MM.1S (cell line): Measurements from ENCODE around the gene DHRSX.

Experiments
- DNase-seq: peaks from one replicate; pipeline ENCODE4 v3.0.0-alpha.2; 2015
- H2AFZ ChIP-seq: fragments of 300-600 bp; sonication (generic); 2 replicates; pipeline ENCODE4 v1.6.0; 2016; ENCODE audit warnings: antibody characterized with exemption, low read length
- H3F3A ChIP-seq: fragments of 300-600 bp; sonication (generic); 2 replicates; pipeline ENCODE4 v1.6.1; 2016; ENCODE audit warnings: mild to moderate bottlenecking, antibody characterized with exemption, low read length, moderate library complexity, mixed read lengths; ENCODE audit not compliant: insufficient read depth
- H3K27ac ChIP-seq: fragments of 300-600 bp; sonication (generic); 2 replicates; pipeline ENCODE4 v1.5.1; 2016; ENCODE audit warnings: mild to moderate bottlenecking, low read length
- H3K27me3 ChIP-seq: fragments of 300-600 bp; sonication (generic); replicated peaks from 2 replicates; pipeline ENCODE4 v1.6.0; 2016; ENCODE audit warnings: low read length; ENCODE audit not compliant: insufficient read depth
- H3K36me3 ChIP-seq: fragments of 300-600 bp; sonication (generic); replicated peaks from 2 replicates; pipeline ENCODE4 v1.6.1; 2016; ENCODE audit warnings: mild to moderate bottlenecking, low read length, mixed read lengths; ENCODE audit not compliant: insufficient read depth
- H3K4me1 ChIP-seq: fragments of 300-600 bp; sonication (generic); 2 replicates; pipeline ENCODE4 v1.6.1; 2016; ENCODE audit warnings: low read length, mixed read lengths
- H3K4me2 ChIP-seq: fragments of 300-600 bp; sonication (generic); 2 replicates; pipeline ENCODE4 v1.6.0; 2016; ENCODE audit warnings: low read depth, low read length
- H3K4me3 ChIP-seq: fragments of 300-600 bp; sonication (generic); 2 replicates; pipeline ENCODE4 v1.5.1; 2016; ENCODE audit warnings: low read length, mixed read lengths
- H3K79me2 ChIP-seq: fragments of 300-600 bp; sonication (generic); 2 replicates; pipeline ENCODE4 v1.6.1; 2016; ENCODE audit warnings: mixed run types, low read length, mixed read lengths
- H3K9ac ChIP-seq: fragments of 300-600 bp; sonication (generic); 2 replicates; pipeline ENCODE4 v1.6.1; 2016; ENCODE audit warnings: low read length, mixed read lengths
- H3K9me2 ChIP-seq: fragments of 300-600 bp; sonication (generic); replicated peaks from 2 replicates; pipeline ENCODE4 v1.6.1; 2016; ENCODE audit warnings: mild to moderate bottlenecking, low read length, mixed read lengths; ENCODE audit not compliant: insufficient read depth
- H3K9me3 ChIP-seq: fragments of 300-600 bp; sonication (generic); replicated peaks from 2 replicates; pipeline ENCODE4 v1.6.1; 2016; ENCODE audit warnings: mild to moderate bottlenecking, low read length, mixed read lengths; ENCODE audit not compliant: insufficient read depth
- H4K20me1 ChIP-seq: fragments of 300-600 bp; sonication (generic); 2 replicates; pipeline ENCODE4 v1.6.1; 2016; ENCODE audit warnings: mild to moderate bottlenecking, low read length, moderate library complexity, mixed read lengths; ENCODE audit not compliant: insufficient read depth
- CTCF ChIP-seq: fragments of 300-600 bp; sonication (generic); IDR thresholded peaks from 2 replicates; pipeline ENCODE4 v1.5.1; 2016; ENCODE audit warnings: antibody characterized with exemption, low read length, mixed read lengths
- EZH2 ChIP-seq: fragments of 300-600 bp; sonication (generic); optimal IDR thresholded peaks from 2 replicates; pipeline ENCODE3; 2017; ENCODE audit warnings: low read depth, mild to moderate bottlenecking, antibody characterized with exemption, low read length, mixed read lengths
- EZH2phosphoT487 ChIP-seq: fragments of 300-600 bp; sonication (generic); IDR thresholded peaks from 2 replicates; pipeline ENCODE4 v1.6.1; 2018; ENCODE audit warnings: antibody characterized with exemption, low read length

DHRSX gene

GRCh38 chrX:2402361-2402690 lies 98.5 kb downstream of the DHRSX start:
- Histone ChIP-seq H3K27ac (no peak overlapping the region), H3K9ac (no peak overlapping the region), H3F3A (no peaks in the 10 kb centered on the region)

GRCh38 chrX:2401590-2402360 lies 99.0 kb downstream of the DHRSX start:
- Histone ChIP-seq H3K4me2 (no peak overlapping the region), H3K27me3 (no peaks in the 10 kb centered on the region), H4K20me1 (no peaks in the 10 kb centered on the region), H3K27ac (no peak overlapping the region), H3K9me2 (no peaks in the 10 kb centered on the region), H3F3A (no peaks in the 10 kb centered on the region), H3K9ac (no peak overlapping the region), H3K79me2 (no peaks in the 10 kb centered on the region), H3K9me3 (no peaks in the 10 kb centered on the region), H3K4me3 (no peak overlapping the region), H2AFZ (no peak overlapping the region), H3K4me1 (no peaks in the 10 kb centered on the region), H3K36me3 (no peaks in the 10 kb centered on the region)
- no peak for DNase-seq
- no peak for TF ChIP-seq EZH2
- TF ChIP-seq CTCF: no peak

More at GRCh38 chrX:2402361-2402690, 98.5 kb downstream of the DHRSX start:
- Histone ChIP-seq H4K20me1 (no peaks in the 10 kb centered on the region), H3K27me3 (no peaks in the 10 kb centered on the region), H3K4me2 (no peak overlapping the region), H3K79me2 (no peaks in the 10 kb centered on the region), H3K9me2 (no peaks in the 10 kb centered on the region), H3K36me3 (no peaks in the 10 kb centered on the region), H2AFZ (no peak overlapping the region), H3K4me3 (no peak overlapping the region), H3K9me3 (no peaks in the 10 kb centered on the region), H3K4me1 (no peaks in the 10 kb centered on the region)
- no peak for DNase-seq
- TF ChIP-seq EZH2 (no peak), CTCF (no peak), EZH2phosphoT487 (no peak)

DNA sequence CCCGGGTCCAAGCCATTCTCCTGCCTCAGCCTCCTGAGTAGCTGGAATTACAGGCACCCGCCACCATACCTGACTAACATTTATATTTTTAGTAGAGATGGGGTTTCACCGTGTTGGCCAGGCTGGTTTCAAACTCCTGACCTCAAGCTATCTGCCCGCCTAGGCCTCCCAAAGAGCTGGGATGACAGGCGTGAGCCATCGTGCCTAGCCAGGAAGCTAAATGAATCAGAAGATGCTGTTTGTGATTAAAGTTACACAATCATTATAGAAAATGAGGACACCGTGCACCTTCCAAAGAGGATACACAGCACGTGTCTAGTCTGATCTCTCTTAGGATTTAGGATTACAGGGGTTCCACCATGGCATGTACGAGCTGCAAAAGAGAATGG lies 99.6 kb downstream of the DHRSX start:
- no peak for DNase-seq
- H3K79me2 ChIP-seq: no peaks in the 10 kb centered on the region
- H3F3A ChIP-seq: no peaks in the 10 kb centered on the region
- no peak overlapping the region for H3K9ac ChIP-seq
- H3K4me3 ChIP-seq: no peak overlapping the region
- H3K9me2 ChIP-seq: no peaks in the 10 kb centered on the region
- TF ChIP-seq EZH2: no peak
- TF ChIP-seq CTCF: no peak
- TF ChIP-seq EZH2phosphoT487: no peak
- H2AFZ ChIP-seq: no peak overlapping the region
- no peaks in the 10 kb centered on the region for H3K4me1 ChIP-seq
- no peaks in the 10 kb centered on the region for H3K36me3 ChIP-seq
- no peaks in the 10 kb centered on the region for H3K9me3 ChIP-seq
- H3K4me2 ChIP-seq: no peak overlapping the region
- no peaks in the 10 kb centered on the region for H3K27me3 ChIP-seq
- H4K20me1 ChIP-seq: no peaks in the 10 kb centered on the region
- no peak overlapping the region for H3K27ac ChIP-seq
